D721Med (cell line): ENCODE data around the gene ANKRD6.

ENCODE experiments used
- DNase-seq: peaks from one replicate; pipeline ENCODE4 v3.0.0; 2011; ENCODE audit warnings: low spot score; ENCODE audit not compliant: insufficient read length
- FAIRE-seq: peaks from 2 replicates; lab custom pipeline; 2011; peaks lifted over from hg19 to GRCh38; lab: Jason Lieb, UNC
- CTCF ChIP-seq: IDR thresholded peaks from 2 replicates; pipeline ENCODE4 v1.5.1; 2012; ENCODE audit warnings: mild to moderate bottlenecking, control low read depth; ENCODE audit not compliant: insufficient read depth; ENCODE audit errors: missing control alignments

ANKRD6 gene

GRCh38 chr6:89414215-89414614 is 18.7 kb upstream of the ANKRD6 start:
- DNase-seq (no peak), FAIRE-seq (no peak)
- no peak for TF ChIP-seq CTCF

GRCh38 chr6:89415185-89415584 is 17.8 kb upstream of the ANKRD6 start:
- no peak for TF ChIP-seq CTCF
- FAIRE-seq (no peak), DNase-seq (no peak)

GRCh38 chr6:89416796-89417195 is 16.2 kb upstream of the ANKRD6 start:
- no peak for TF ChIP-seq CTCF
- no peak for FAIRE-seq

GRCh38 chr6:89430201-89430962 is 2.6 kb upstream of the ANKRD6 start:
- FAIRE-seq: no peak
- no peak for DNase-seq

More at GRCh38 chr6:89416796-89417195, 16.2 kb upstream of the ANKRD6 start:
- no peak for DNase-seq

GRCh38 chr6:89433252-89434149 is 549 bp downstream of the ANKRD6 start:
- FAIRE-seq (no peak), DNase-seq (no peak)
- no peak for TF ChIP-seq CTCF

More at GRCh38 chr6:89430201-89430962, 2.6 kb upstream of the ANKRD6 start:
- no peak for TF ChIP-seq CTCF

- FAIRE-seq: no peak
- DNase-seq: no peak
- TF ChIP-seq CTCF: no peak
These were observed 1.2 kb downstream of the ANKRD6 start for GRCh38 chr6:89434150-89434499.
